Measurements from ENCODE around the gene GDF15. TPM values are rescaled to one million over a fixed set of nuclear protein-coding genes. Genes with fewer than 3 reads are reported as not detected.

Gene GDF15
- total and polyA plus RNA-seq, 12 donors, result 0.33 to 29.2 (median 4.5) TPM

DNA sequence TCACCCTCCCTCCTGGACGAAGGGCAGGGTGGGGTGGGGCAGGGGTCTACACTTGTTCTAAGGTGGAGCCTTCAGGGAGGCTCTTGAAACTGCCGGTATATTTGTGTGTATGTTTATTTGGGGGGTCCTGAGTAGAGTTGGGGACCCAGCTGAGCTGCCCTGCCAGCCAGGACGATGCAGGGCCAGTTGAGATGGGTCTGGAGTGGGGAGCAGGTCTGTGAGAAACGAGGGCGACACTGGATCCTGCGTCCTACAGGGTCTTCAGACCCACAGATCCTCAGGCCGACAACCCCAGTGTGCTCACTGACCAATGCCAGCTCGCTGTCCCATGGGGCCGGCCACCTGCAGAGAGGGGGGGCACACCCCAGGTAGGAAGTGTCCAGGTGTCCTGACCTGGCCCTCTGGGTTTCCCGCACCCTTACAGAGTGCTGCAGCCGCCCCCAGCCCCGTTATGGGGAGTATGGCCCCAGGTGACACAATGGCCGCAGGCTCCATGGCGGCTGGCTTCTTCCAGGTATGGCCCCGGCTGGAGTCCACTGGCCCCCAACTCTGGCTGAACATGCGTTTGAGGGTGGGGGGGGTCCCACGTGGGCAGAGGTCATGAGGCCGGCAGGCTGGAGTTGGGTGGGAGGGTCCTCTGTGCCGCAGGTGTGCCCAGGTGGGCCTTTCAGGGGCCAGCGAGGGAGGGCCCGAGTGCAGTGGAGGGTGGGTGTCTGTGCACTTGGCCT is 44.6 kb downstream of the GDF15 start:
- WGBS, 4 donors, result 83 to 97% (median 86%) methylated on average over 9 to 21 of the region's 21 CpGs
- Histone ChIP-seq H3K9me3 (replicated peaks in 1 of 3) (no peaks in the 10 kb centered on the region), H3K36me3 (replicated peaks in 1 of 2) (no peaks in the 10 kb centered on the region), H3K4me3 (no peak overlapping the region), H3K27me3 (no peaks in the 10 kb centered on the region), H3K4me1 (replicated peaks in 1 of 2) (peaks cover 24 to 43% of the 10 kb centered on the region in 2 donors), H3K27ac (no peak overlapping the region)
- intact Hi-C loops (cut with DNase I), result no loop called here
- no peak for TF ChIP-seq POLR2A (IDR thresholded peaks at IDR 0.05)
- TF ChIP-seq, protein P1, sequence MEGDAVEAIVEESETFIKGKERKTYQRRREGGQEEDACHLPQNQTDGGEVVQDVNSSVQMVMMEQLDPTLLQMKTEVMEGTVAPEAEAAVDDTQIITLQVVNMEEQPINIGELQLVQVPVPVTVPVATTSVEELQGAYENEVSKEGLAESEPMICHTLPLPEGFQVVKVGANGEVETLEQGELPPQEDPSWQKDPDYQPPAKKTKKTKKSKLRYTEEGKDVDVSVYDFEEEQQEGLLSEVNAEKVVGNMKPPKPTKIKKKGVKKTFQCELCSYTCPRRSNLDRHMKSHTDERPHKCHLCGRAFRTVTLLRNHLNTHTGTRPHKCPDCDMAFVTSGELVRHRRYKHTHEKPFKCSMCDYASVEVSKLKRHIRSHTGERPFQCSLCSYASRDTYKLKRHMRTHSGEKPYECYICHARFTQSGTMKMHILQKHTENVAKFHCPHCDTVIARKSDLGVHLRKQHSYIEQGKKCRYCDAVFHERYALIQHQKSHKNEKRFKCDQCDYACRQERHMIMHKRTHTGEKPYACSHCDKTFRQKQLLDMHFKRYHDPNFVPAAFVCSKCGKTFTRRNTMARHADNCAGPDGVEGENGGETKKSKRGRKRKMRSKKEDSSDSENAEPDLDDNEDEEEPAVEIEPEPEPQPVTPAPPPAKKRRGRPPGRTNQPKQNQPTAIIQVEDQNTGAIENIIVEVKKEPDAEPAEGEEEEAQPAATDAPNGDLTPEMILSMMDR (IDR thresholded peaks at IDR 0.05), result no peak
- DNase-seq, result peak in 4 of 7 donors; percentile 21 to 41 (median 34)

DNA sequence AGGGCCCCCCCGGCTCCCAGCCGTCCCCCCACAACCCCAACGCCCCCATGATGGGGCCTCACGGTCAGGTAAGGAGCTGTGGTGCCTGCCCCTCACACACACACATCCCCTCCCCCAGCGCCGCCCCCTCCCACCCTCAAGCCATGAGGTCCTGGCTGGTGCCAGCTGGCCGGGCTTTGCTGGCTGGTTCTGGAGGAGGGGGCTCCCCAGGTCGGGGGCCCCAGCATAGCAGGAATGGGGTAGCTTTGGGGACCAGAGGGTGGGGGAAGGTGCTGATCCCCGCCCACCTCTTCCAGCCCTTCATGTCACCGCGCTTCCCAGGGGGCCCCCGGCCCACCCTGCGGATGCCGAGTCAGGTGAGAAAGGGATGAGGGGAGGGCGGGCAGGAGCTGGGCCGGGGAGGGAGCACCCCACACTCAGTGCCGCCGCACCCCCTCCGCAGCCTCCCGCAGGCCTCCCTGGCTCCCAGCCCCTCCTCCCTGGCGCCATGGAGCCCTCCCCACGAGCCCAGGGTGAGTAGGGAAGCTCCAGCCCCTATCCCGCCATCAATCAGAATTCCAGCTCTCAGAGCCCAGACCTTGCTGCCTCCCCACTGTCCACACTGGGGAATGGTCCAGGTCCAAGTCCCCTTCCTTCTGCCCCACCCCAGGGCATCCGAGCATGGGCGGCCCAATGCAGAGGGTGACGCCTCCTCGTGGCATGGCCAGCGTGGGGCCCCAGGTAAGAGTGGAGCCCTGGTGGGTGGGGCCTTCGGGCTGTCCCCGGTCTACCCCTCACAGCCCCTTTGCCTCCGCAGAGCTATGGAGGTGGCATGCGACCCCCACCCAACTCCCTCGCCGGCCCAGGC is 45.6 kb downstream of the GDF15 start:
- Histone ChIP-seq H3K36me3 (replicated peaks in 1 of 2) (no peaks in the 10 kb centered on the region), H3K4me3 (no peak overlapping the region), H3K4me1 (replicated peaks in 1 of 2) (peaks cover 15 to 35% of the 10 kb centered on the region in 2 donors), H3K27me3 (no peaks in the 10 kb centered on the region), H3K9me3 (replicated peaks in 1 of 3) (no peaks in the 10 kb centered on the region), H3K27ac (peak overlapping the region in 1 of 5 donors; percentile 17)
- TF ChIP-seq, protein P1 (IDR thresholded peaks at IDR 0.05), result no peak
- no peak for TF ChIP-seq POLR2A (IDR thresholded peaks at IDR 0.05)
- intact Hi-C loops (cut with DNase I), result no loop called here
- WGBS, 4 donors, result 77 to 95% (median 83%) methylated on average over 4 to 34 of the region's 34 CpGs
- peak in 4 of 7 donors; percentile 2 to 53 (median 34) for DNase-seq

DNA sequence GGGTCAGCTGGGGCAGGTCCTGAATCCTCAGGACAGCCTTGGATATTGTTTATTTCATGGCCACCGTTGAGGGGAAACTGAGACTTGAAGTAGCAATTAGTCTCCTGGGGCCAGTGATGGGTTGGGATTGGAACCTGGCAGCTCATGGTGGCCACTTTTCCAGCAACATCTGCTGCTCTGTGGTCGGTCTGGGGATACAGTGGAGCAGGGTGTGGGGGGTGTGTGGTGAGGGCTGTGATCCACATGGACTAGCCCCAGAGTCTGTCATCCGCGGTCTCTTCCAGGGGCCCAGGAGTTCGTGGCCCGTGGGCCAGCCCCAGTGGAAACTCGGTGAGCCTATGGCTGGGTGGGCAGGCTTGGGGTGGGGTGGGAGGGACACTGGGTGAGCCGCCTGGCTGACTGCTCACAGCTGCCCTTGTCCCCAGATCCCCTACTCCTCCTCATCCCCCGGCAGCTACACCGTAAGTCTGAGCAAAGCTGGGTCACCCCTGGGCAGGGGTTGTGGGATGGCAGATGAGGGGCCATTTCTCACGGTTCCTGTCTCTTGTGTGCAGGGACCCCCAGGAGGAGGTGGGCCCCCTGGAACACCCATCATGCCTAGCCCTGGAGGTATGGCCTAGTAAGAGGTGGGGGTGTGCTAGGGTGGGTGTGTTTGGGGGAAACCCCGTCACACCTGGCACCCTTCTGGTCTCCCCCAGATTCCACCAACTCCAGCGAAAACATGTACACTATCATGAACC is 46.5 kb downstream of the GDF15 start:
- peak in 2 of 7 donors; percentile 32 to 35 for DNase-seq
- H3K4me1 ChIP-seq (replicated peaks in 1 of 2), result peaks cover 21 to 37% of the 10 kb centered on the region in 2 donors

More for the DNA sequence above, 46.5 kb downstream of the GDF15 start:
- TF ChIP-seq, protein P1 (IDR thresholded peaks at IDR 0.05), result no peak
- TF ChIP-seq POLR2A (IDR thresholded peaks at IDR 0.05), result no peak
- 21 to 51% (median 45%) methylated on average over 5 to 13 of the region's 13 CpGs for WGBS, 4 donors
- intact Hi-C loops (cut with DNase I), result no loop called here
- Histone ChIP-seq H3K4me3 (peak overlapping the region in 2 of 4 donors; percentile 50 to 77), H3K9me3 (replicated peaks in 1 of 3) (no peaks in the 10 kb centered on the region), H3K36me3 (replicated peaks in 1 of 2) (no peaks in the 10 kb centered on the region), H3K27me3 (no peaks in the 10 kb centered on the region), H3K27ac (peak overlapping the region in 3 of 5 donors; percentile 70 to 86 (median 83))

Data from adrenal gland (tissue), 12 donors.